ENCODE measurements around the gene ALDH1L1.

ALDH1L1 gene

DNA sequence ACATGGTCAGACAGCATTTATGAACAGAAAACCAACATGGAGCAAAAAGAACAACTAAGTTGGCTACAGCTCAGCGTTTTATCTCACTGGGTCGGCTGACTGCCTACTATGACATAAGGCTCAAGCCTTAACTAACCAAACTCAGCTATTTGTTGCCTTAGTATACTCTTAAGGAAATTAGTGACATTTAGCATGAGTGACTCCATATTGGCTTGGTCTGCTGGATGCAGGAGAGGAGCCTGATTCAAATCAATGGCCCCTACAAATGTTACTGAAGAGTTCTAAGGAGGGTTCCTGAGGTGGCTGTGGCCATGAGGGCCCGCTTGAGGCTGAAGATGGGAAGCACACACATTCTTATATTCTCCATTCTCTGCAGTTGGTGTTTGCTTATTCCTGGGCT is 20.1 kb upstream of the ALDH1L1 start:
- no peak overlapping the region for H3K4me3 ChIP-seq (ENCODE audit: low read depth, low read length)
- no peaks in the 10 kb centered on the region for H3K9me3 ChIP-seq (ENCODE audit: severe bottlenecking)
- no peak for DNase-seq
- TF ChIP-seq, protein P1, sequence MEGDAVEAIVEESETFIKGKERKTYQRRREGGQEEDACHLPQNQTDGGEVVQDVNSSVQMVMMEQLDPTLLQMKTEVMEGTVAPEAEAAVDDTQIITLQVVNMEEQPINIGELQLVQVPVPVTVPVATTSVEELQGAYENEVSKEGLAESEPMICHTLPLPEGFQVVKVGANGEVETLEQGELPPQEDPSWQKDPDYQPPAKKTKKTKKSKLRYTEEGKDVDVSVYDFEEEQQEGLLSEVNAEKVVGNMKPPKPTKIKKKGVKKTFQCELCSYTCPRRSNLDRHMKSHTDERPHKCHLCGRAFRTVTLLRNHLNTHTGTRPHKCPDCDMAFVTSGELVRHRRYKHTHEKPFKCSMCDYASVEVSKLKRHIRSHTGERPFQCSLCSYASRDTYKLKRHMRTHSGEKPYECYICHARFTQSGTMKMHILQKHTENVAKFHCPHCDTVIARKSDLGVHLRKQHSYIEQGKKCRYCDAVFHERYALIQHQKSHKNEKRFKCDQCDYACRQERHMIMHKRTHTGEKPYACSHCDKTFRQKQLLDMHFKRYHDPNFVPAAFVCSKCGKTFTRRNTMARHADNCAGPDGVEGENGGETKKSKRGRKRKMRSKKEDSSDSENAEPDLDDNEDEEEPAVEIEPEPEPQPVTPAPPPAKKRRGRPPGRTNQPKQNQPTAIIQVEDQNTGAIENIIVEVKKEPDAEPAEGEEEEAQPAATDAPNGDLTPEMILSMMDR (IDR thresholded peaks at IDR 0.05; ENCODE audit: low read depth, low read length), result no peak
- H3K36me3 ChIP-seq, result no peaks in the 10 kb centered on the region
- H3K27me3 ChIP-seq (ENCODE audit: insufficient read depth, low read depth, severe bottlenecking), result no peaks in the 10 kb centered on the region
- no peak overlapping the region for H3K27ac ChIP-seq

DNA sequence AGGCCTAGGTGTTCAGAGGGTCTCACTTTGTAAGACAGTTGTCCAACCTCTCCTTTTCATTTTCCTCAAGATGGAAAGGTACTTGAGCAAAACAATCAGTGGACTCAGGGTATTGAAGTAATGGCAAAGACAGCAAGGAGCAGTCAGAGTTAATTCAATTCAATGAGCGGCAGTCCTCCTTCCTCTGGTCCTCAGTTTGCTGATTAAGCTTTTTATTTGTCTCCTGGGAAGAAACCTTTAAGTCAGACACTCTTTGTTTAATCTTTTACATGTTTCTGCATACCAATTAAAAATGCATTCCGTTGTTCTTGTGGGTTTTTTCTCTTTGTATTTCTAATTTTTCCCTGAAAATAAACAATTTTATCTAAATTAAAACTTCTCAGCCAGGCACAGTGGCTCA is 18.9 kb upstream of the ALDH1L1 start:
- H3K27ac ChIP-seq, result no peak overlapping the region
- no peak overlapping the region for H3K4me3 ChIP-seq (ENCODE audit: low read depth, low read length)
- TF ChIP-seq, protein P1 (IDR thresholded peaks at IDR 0.05; ENCODE audit: low read depth, low read length), result no peak
- DNase-seq, result no peak
- no peaks in the 10 kb centered on the region for H3K36me3 ChIP-seq
- no peaks in the 10 kb centered on the region for H3K27me3 ChIP-seq (ENCODE audit: insufficient read depth, low read depth, severe bottlenecking)
- peaks cover 7% of the 10 kb centered on the region for H3K9me3 ChIP-seq (ENCODE audit: severe bottlenecking)

DNA sequence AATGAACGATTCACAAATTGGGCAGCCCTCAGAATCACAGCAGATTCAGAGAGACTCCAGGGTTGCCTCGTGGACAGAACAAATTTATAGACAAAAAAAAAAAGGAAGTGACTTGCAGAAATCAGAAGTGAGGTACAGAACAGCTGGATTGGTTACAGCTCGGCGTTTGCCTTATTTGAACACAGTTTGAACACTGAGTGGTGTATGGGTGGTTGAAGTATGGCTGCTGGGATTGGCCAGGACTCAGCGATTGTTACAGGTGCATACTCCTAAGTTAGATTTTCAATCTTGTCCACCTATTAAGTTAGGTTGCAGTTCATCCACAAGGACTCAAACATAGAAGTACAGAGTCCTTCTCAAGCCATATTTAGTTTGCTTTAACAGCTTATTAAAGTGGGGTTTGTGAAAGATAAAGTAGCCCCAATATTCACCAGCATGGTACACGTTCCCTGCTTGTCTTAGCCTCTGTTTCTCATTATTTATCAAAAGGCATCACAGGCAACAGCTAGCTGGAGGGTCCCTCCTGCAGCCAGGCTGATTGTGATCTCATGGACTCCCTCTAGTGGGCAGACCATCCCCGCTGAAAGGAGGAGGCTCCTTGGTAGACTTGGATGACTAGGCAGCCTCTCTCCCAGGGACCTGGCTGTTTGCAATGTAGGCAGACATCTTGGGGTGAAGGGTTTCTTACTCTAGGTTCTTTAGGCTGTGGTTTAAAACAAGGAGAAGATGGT is 17.6 kb upstream of the ALDH1L1 start:
- TF ChIP-seq, protein P1 (IDR thresholded peaks at IDR 0.05; ENCODE audit: low read depth, low read length), result peak; percentile 90
- H3K27me3 ChIP-seq (ENCODE audit: insufficient read depth, low read depth, severe bottlenecking), result no peaks in the 10 kb centered on the region
- DNase-seq, result peak; percentile 85
- H3K36me3 ChIP-seq, result no peaks in the 10 kb centered on the region
- H3K4me3 ChIP-seq (ENCODE audit: low read depth, low read length), result no peak overlapping the region
- no peak overlapping the region for H3K27ac ChIP-seq
- peaks cover 15% of the 10 kb centered on the region for H3K9me3 ChIP-seq (ENCODE audit: severe bottlenecking)

DNA sequence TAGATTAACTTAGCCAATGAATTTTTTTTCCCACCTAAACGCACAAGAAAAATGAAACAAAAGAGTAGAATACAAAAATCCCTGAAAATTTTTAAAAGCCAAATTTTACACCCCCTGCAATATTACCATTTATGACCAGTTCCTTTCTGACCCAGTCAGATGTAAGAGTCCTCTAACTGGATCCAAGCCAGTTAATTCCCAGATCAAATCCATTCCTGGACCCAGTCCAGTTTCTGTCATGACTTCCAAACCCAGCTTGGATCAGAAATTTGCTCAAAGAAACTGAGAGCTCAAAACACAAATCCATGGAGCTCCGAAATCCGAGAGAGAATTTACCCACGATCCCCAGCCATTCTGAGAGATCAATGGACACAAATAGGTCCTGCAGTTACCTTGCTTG is 17.0 kb upstream of the ALDH1L1 start:
- Histone ChIP-seq H3K27ac (no peak overlapping the region), H3K4me3 (ENCODE audit: low read depth, low read length) (no peak overlapping the region), H3K9me3 (ENCODE audit: severe bottlenecking) (peaks cover 17% of the 10 kb centered on the region), H3K36me3 (no peaks in the 10 kb centered on the region), H3K27me3 (ENCODE audit: insufficient read depth, low read depth, severe bottlenecking) (no peaks in the 10 kb centered on the region)
- DNase-seq, result no peak
- TF ChIP-seq, protein P1 (IDR thresholded peaks at IDR 0.05; ENCODE audit: low read depth, low read length), result no peak

DNA sequence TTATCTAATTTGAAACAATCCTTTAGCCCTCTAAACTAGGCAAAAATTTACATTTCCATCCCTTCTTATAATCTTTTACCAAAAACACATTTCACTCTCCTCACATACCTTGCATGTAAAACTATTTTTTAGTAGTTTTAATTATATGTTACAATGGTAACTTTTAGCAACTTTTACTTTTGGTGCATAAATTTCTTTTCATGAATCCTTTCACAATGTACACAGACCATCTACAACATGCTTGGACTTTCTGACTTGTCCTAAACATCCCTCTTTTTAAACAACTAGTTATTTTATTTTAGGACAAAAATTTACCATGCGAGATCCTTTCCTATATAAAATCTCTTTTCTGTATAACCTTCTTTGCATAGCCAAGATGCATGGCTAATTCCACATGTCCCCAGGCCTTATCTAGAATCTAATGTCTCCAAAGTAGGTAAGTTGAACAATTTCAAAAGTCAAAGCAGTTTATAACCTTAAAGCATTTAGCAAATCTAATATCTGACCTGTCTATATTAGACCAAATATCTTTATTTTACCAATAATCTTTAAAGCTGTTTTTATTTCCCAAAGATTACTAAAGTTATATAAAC is 14.4 kb upstream of the ALDH1L1 start:
- DNase-seq, result no peak
- Histone ChIP-seq H3K4me3 (ENCODE audit: low read depth, low read length) (no peak overlapping the region), H3K27ac (no peak overlapping the region), H3K36me3 (no peaks in the 10 kb centered on the region), H3K9me3 (ENCODE audit: severe bottlenecking) (peaks cover 17% of the 10 kb centered on the region), H3K27me3 (ENCODE audit: insufficient read depth, low read depth, severe bottlenecking) (no peaks in the 10 kb centered on the region)
- TF ChIP-seq, protein P1 (IDR thresholded peaks at IDR 0.05; ENCODE audit: low read depth, low read length), result no peak

All from WERI-Rb-1 (cell line).